GM18907 (cell line): Measurements from ENCODE around the gene ALOX12B.

Experiments
- ATAC-seq: cut with Tn5 transposase; IDR thresholded peaks from one replicate; pipeline ENCODE4 v1.9.1; 2021; ENCODE audit warnings: mild to moderate bottlenecking, moderate library complexity; ENCODE audit not compliant: unreplicated experiment

Gene ALOX12B

GRCh38 chr17:8087075-8087951 lies at the start of gene ALOX12B:
ALOX12B (minus strand) TSS chr17:8087716; CDS start chr17:8087442, 274 bp downstream.
- no peak for ATAC-seq

- no peak for ATAC-seq
These were observed 46.4 kb upstream of the ALOX12B start for GRCh38 chr17:8133941-8134340.

- no peak for ATAC-seq
These were observed 45.9 kb upstream of the ALOX12B start for GRCh38 chr17:8133399-8133798.

- no peak for ATAC-seq
These were observed 44.4 kb upstream of the ALOX12B start for GRCh38 chr17:8131844-8132441.

GRCh38 chr17:8128125-8128784 lies 40.7 kb upstream of the ALOX12B start:
- ATAC-seq = no peak

GRCh38 chr17:8126491-8127066 lies 39.1 kb upstream of the ALOX12B start:
- ATAC-seq = no peak

GRCh38 chr17:8125947-8126490 lies 38.5 kb upstream of the ALOX12B start:
- ATAC-seq = no peak

- peak; percentile 24 for ATAC-seq
These were observed 37.8 kb upstream of the ALOX12B start for GRCh38 chr17:8125154-8125946.

- no peak for ATAC-seq
These were observed 37.0 kb upstream of the ALOX12B start for GRCh38 chr17:8124350-8125153.

- ATAC-seq = no peak
These were observed 36.3 kb upstream of the ALOX12B start, which contains the start of gene HES7 for GRCh38 chr17:8123695-8124349. HES7 (minus strand) TSS chr17:8124106; CDS start chr17:8124084, 22 bp downstream.

- no peak for ATAC-seq
These were observed 35.6 kb upstream of the ALOX12B start for GRCh38 chr17:8122924-8123694.

GRCh38 chr17:8122422-8122923 lies 35.0 kb upstream of the ALOX12B start:
- ATAC-seq = no peak

GRCh38 chr17:8121681-8122421 lies 34.3 kb upstream of the ALOX12B start:
- ATAC-seq = peak; percentile 23

- ATAC-seq = no peak
These were observed 33.8 kb upstream of the ALOX12B start for GRCh38 chr17:8121407-8121680.

- ATAC-seq = no peak
These were observed 33.2 kb upstream of the ALOX12B start for GRCh38 chr17:8120520-8121406.
